OCI-LY3 (cell line): ENCODE measurements around the gene PSPH.

ENCODE experiments used
- H2AFZ ChIP-seq: fragments of 200-600, 300-600 bp; shearing (Covaris generic); 2 replicates; pipeline ENCODE4 v1.6.0; 2014; ENCODE audit warnings: antibody characterized with exemption, low read depth, low read length
- H3K27ac ChIP-seq: fragments of 200-600, 300-600 bp; sonication (generic); 2 replicates; pipeline ENCODE4 v1.5.1; 2014; ENCODE audit warnings: mild to moderate bottlenecking, low read length, moderate library complexity, mixed read lengths
- H3K27me3 ChIP-seq: fragments of 200-600, 300-600 bp; sonication (generic); 2 replicates; pipeline ENCODE4 v1.6.1; 2014; ENCODE audit warnings: low read depth, low read length, mixed read lengths
- H3K36me3 ChIP-seq: fragments of 200-600, 300-600 bp; sonication (generic); replicated peaks from 2 replicates; pipeline ENCODE3; 2014; ENCODE audit warnings: low read depth, low read length, mixed read lengths
- H3K4me1 ChIP-seq: fragments of 300-600, 200-600 bp; sonication (generic); 2 replicates; pipeline ENCODE4 v1.6.1; 2014; ENCODE audit warnings: low read length, mixed read lengths
- H3K4me2 ChIP-seq: fragments of 200-600, 300-600 bp; sonication (generic); 2 replicates; pipeline ENCODE4 v1.6.1; 2014; ENCODE audit warnings: low read length, mixed read lengths
- H3K4me3 ChIP-seq: fragments of 300-600, 200-600 bp; sonication (generic); 2 replicates; pipeline ENCODE4 v1.5.1; 2014; ENCODE audit warnings: antibody characterized with exemption, mild to moderate bottlenecking, low read length, moderate library complexity
- H3K79me2 ChIP-seq: fragments of 300-600, 200-600 bp; shearing (Covaris generic); 2 replicates; pipeline ENCODE4 v1.6.1; 2014; ENCODE audit warnings: mild to moderate bottlenecking, low read length, mixed read lengths
- H3K9ac ChIP-seq: fragments of 300-600, 200-600 bp; shearing (Covaris generic); 2 replicates; pipeline ENCODE4 v1.6.0; 2014; ENCODE audit warnings: mild to moderate bottlenecking, low read length, moderate library complexity
- H3K9me3 ChIP-seq: fragments of 200-600, 300-600 bp; shearing (Covaris generic); 2 replicates; pipeline ENCODE4 v1.6.1; 2014; ENCODE audit warnings: low read length, mixed read lengths; ENCODE audit not compliant: insufficient read depth
- H4K20me1 ChIP-seq: fragments of 200-600, 300-600 bp; sonication (generic); 2 replicates; pipeline ENCODE4 v1.6.1; 2016; ENCODE audit warnings: low read length, mixed read lengths; ENCODE audit not compliant: insufficient read depth
- CTCF ChIP-seq: fragments of 200-600, 300-600 bp; sonication (generic); IDR thresholded peaks from 2 replicates; pipeline ENCODE4 v1.5.1; 2014; ENCODE audit warnings: antibody characterized with exemption, low read length, low read depth
- EZH2phosphoT487 ChIP-seq: fragments of 200-600 bp; shearing (Covaris generic); IDR thresholded peaks from 2 replicates; pipeline ENCODE4 v1.6.1; 2018; ENCODE audit warnings: antibody characterized with exemption, mixed run types, low read depth

The PSPH gene

GRCh38 chr7:56030340-56030739, 20.9 kb downstream of the PSPH start:
- no peak overlapping the region for H2AFZ ChIP-seq
- H3K36me3 ChIP-seq: no peaks in the 10 kb centered on the region
- no peaks in the 10 kb centered on the region for H3K9me3 ChIP-seq
- no peak for TF ChIP-seq EZH2phosphoT487
- no peak for TF ChIP-seq CTCF
- H3K79me2 ChIP-seq: no peaks in the 10 kb centered on the region
- no peak overlapping the region for H3K4me3 ChIP-seq
- no peaks in the 10 kb centered on the region for H3K4me1 ChIP-seq
- H4K20me1 ChIP-seq: no peaks in the 10 kb centered on the region
- H3K27me3 ChIP-seq: no peaks in the 10 kb centered on the region
- no peak overlapping the region for H3K9ac ChIP-seq
- H3K27ac ChIP-seq: no peak overlapping the region
- no peak overlapping the region for H3K4me2 ChIP-seq

- Histone ChIP-seq H3K4me3 (no peak overlapping the region), H3K79me2 (no peaks in the 10 kb centered on the region), H3K9me3 (no peaks in the 10 kb centered on the region), H3K4me2 (no peak overlapping the region), H3K9ac (no peak overlapping the region), H2AFZ (no peak overlapping the region), H3K4me1 (no peaks in the 10 kb centered on the region), H3K27me3 (no peaks in the 10 kb centered on the region), H3K36me3 (no peaks in the 10 kb centered on the region), H3K27ac (no peak overlapping the region), H4K20me1 (no peaks in the 10 kb centered on the region)
- TF ChIP-seq EZH2phosphoT487 (no peak), CTCF (no peak)
These were observed 22.2 kb downstream of the PSPH start for GRCh38 chr7:56028942-56029630.

- Histone ChIP-seq H4K20me1 (no peaks in the 10 kb centered on the region), H3K4me1 (no peaks in the 10 kb centered on the region), H3K27ac (no peak overlapping the region), H3K79me2 (no peaks in the 10 kb centered on the region), H2AFZ (no peak overlapping the region), H3K9me3 (no peaks in the 10 kb centered on the region), H3K4me3 (no peak overlapping the region), H3K27me3 (no peaks in the 10 kb centered on the region), H3K9ac (no peak overlapping the region), H3K4me2 (no peak overlapping the region), H3K36me3 (no peaks in the 10 kb centered on the region)
- TF ChIP-seq CTCF: no peak
- TF ChIP-seq EZH2phosphoT487: no peak
These were observed 24.7 kb downstream of the PSPH start for GRCh38 chr7:56026538-56026937.

GRCh38 chr7:56023500-56023899, 27.7 kb downstream of the PSPH start:
- H3K4me3 ChIP-seq: no peak overlapping the region
- H2AFZ ChIP-seq: no peak overlapping the region
- H3K36me3 ChIP-seq: no peaks in the 10 kb centered on the region
- no peak overlapping the region for H3K27ac ChIP-seq
- TF ChIP-seq CTCF (no peak), EZH2phosphoT487 (no peak)
- no peaks in the 10 kb centered on the region for H4K20me1 ChIP-seq
- no peaks in the 10 kb centered on the region for H3K27me3 ChIP-seq
- no peaks in the 10 kb centered on the region for H3K79me2 ChIP-seq
- no peak overlapping the region for H3K9ac ChIP-seq
- H3K4me1 ChIP-seq: no peaks in the 10 kb centered on the region
- no peak overlapping the region for H3K4me2 ChIP-seq
- H3K9me3 ChIP-seq: no peaks in the 10 kb centered on the region
